Loucy (cell line): ENCODE data around the gene OOSP4B.

Experiments
- H2AFZ ChIP-seq: fragments of 200-600 bp; sonication (generic); 2 replicates; pipeline ENCODE4 v1.6.0; 2016; ENCODE audit warnings: antibody characterized with exemption, mild to moderate bottlenecking, low read length, moderate library complexity
- H3F3A ChIP-seq: fragments of 200-600 bp; 2 replicates; pipeline ENCODE4 v1.6.0; 2016; ENCODE audit warnings: antibody characterized with exemption, low read depth, mild to moderate bottlenecking
- H3K27me3 ChIP-seq: fragments of 200-600 bp; sonication (generic); 2 replicates; pipeline ENCODE4 v1.6.1; 2014; ENCODE audit warnings: low read length, mild to moderate bottlenecking; ENCODE audit not compliant: insufficient read depth, poor library complexity, severe bottlenecking
- H3K36me3 ChIP-seq: fragments of 200-600 bp; sonication (generic); 2 replicates; pipeline ENCODE4 v1.6.1; 2016; ENCODE audit warnings: low read length; ENCODE audit not compliant: insufficient read depth
- H3K4me1 ChIP-seq: fragments of 200-600 bp; sonication (generic); 2 replicates; pipeline ENCODE4 v1.5.1; 2014; ENCODE audit warnings: low read length, mild to moderate bottlenecking; ENCODE audit not compliant: insufficient read depth, poor library complexity, severe bottlenecking
- H3K4me2 ChIP-seq: fragments of 200-600 bp; sonication (generic); 2 replicates; pipeline ENCODE4 v1.6.0; 2014; ENCODE audit warnings: antibody characterized with exemption, low read length, low read depth, mild to moderate bottlenecking; ENCODE audit not compliant: poor library complexity, severe bottlenecking
- H3K4me3 ChIP-seq: fragments of 200-600 bp; sonication (generic); 2 replicates; pipeline ENCODE4 v1.5.1; 2014; ENCODE audit warnings: low read length, mild to moderate bottlenecking, mixed read lengths; ENCODE audit not compliant: poor library complexity, severe bottlenecking
- H3K79me2 ChIP-seq: fragments of 200-600 bp; sonication (generic); 2 replicates; pipeline ENCODE4 v1.6.1; 2014; ENCODE audit warnings: low read length; ENCODE audit not compliant: insufficient read depth
- H3K9ac ChIP-seq: fragments of 200-600 bp; sonication (generic); 2 replicates; pipeline ENCODE4 v1.6.0; 2014; ENCODE audit warnings: mild to moderate bottlenecking, low read depth, low read length, moderate library complexity; ENCODE audit not compliant: poor library complexity, severe bottlenecking
- H3K9me2 ChIP-seq: fragments of 200-600 bp; sonication (generic); replicated peaks from 2 replicates; pipeline ENCODE4 v1.6.1; 2016; ENCODE audit warnings: low read depth, low read length, mixed read lengths
- H3K9me3 ChIP-seq: fragments of 200-600 bp; sonication (generic); 2 replicates; pipeline ENCODE4 v1.6.1; 2014; ENCODE audit warnings: mild to moderate bottlenecking, antibody characterized with exemption, low read length, low read depth; ENCODE audit not compliant: insufficient read depth
- H4K20me1 ChIP-seq: fragments of 200-600 bp; sonication (generic); 2 replicates; pipeline ENCODE4 v1.6.0; 2014; ENCODE audit warnings: antibody characterized with exemption, low read length, mild to moderate bottlenecking; ENCODE audit not compliant: insufficient read depth, poor library complexity, severe bottlenecking
- EZH2phosphoT487 ChIP-seq: fragments of 200-600 bp; IDR thresholded peaks from 2 replicates; pipeline ENCODE4 v1.6.1; 2018; ENCODE audit warnings: antibody characterized with exemption, mild to moderate bottlenecking, moderate library complexity, borderline replicate concordance
- TF ChIP-seq, protein P1 (sequence below): fragments of 200-600 bp; sonication (generic); conservative IDR thresholded peaks from 2 replicates; pipeline ENCODE4 v1.5.1; 2014; ENCODE audit warnings: mild to moderate bottlenecking, antibody characterized with exemption, low read length

OOSP4B gene

DNA sequence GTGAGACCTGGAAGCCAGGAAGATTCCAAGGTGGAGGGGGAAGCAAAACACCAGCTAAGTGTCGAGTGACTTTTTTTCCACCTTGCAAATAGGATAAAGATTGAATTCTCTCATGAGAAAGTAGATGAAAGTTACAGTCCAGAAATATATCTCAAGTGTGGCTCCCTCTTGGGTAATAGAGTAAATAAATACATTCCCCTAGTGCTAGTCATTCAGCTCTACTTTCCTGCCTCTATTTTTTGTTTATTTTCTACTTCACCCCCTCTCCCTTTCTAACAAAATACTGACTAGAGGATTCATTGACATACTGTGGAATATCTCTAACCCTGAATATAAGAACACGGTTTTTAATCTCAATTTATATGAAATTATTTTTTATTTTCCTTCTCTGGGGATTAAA is 19.2 kb upstream of the OOSP4B start:
- H3K4me3 ChIP-seq = no peak overlapping the region

DNA sequence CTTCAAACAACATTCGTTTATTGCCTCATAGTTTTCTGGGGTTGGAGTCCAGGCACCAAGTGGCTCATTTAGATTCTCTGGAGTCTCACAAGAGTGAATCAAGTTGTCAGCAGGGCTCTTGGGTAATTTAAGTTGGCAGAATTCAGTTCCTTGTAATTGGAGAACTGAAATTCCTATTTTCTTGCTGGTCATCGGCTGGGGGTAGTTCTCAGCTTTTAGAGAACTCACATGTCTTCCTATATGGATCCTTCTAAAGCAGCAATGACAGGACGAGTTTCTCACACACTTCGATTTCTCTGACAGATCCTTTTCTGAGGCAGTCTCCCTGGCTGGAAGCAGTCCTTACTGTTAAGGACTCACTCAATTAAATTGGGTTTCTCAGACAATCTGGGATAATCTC is 17.3 kb upstream of the OOSP4B start:
- no peak for TF ChIP-seq EZH2phosphoT487
- TF ChIP-seq, protein P1, sequence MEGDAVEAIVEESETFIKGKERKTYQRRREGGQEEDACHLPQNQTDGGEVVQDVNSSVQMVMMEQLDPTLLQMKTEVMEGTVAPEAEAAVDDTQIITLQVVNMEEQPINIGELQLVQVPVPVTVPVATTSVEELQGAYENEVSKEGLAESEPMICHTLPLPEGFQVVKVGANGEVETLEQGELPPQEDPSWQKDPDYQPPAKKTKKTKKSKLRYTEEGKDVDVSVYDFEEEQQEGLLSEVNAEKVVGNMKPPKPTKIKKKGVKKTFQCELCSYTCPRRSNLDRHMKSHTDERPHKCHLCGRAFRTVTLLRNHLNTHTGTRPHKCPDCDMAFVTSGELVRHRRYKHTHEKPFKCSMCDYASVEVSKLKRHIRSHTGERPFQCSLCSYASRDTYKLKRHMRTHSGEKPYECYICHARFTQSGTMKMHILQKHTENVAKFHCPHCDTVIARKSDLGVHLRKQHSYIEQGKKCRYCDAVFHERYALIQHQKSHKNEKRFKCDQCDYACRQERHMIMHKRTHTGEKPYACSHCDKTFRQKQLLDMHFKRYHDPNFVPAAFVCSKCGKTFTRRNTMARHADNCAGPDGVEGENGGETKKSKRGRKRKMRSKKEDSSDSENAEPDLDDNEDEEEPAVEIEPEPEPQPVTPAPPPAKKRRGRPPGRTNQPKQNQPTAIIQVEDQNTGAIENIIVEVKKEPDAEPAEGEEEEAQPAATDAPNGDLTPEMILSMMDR = no peak
- Histone ChIP-seq H2AFZ (no peak overlapping the region), H3K4me1 (no peaks in the 10 kb centered on the region)

More for the DNA sequence above, 19.2 kb upstream of the OOSP4B start:
- no peaks in the 10 kb centered on the region for H3F3A ChIP-seq
- H3K4me2 ChIP-seq = no peak overlapping the region
- H4K20me1 ChIP-seq = no peaks in the 10 kb centered on the region
- no peaks in the 10 kb centered on the region for H3K9me3 ChIP-seq
- H2AFZ ChIP-seq = no peak overlapping the region
- TF ChIP-seq, protein P1 = no peak
- no peak for TF ChIP-seq EZH2phosphoT487
- no peaks in the 10 kb centered on the region for H3K79me2 ChIP-seq
- peaks cover 6% of the 10 kb centered on the region for H3K4me1 ChIP-seq
- no peak overlapping the region for H3K9ac ChIP-seq
- H3K27me3 ChIP-seq = no peaks in the 10 kb centered on the region
- no peaks in the 10 kb centered on the region for H3K36me3 ChIP-seq
- H3K9me2 ChIP-seq = no peaks in the 10 kb centered on the region

DNA sequence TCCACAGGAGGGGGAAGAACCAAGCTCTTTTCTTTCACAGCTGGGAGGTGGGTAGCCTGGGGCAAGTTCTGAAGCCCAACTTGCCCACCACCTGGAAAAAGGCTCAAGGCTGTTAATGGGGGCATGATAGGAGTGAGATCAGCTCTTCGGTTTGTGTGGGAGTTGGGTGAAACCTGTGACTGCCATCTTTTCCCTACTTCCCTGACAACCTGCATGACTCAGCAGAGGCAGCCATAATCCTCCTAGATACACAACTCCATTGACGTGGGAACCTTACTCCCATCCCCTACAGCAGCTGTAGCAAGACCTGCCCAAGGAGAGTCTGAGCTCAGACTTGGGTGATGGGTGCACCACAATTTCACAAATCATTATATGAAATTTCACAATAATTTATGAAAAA is 13.3 kb upstream of the OOSP4B start:
- Histone ChIP-seq H3K4me3 (no peak overlapping the region), H3K79me2 (no peaks in the 10 kb centered on the region), H3K9me2 (no peaks in the 10 kb centered on the region), H3K4me1 (no peaks in the 10 kb centered on the region), H3K9ac (no peak overlapping the region), H3F3A (no peaks in the 10 kb centered on the region), H3K9me3 (no peaks in the 10 kb centered on the region), H3K4me2 (no peak overlapping the region), H2AFZ (no peak overlapping the region), H3K36me3 (no peaks in the 10 kb centered on the region), H4K20me1 (no peaks in the 10 kb centered on the region), H3K27me3 (no peaks in the 10 kb centered on the region)
- TF ChIP-seq, protein P1 = no peak
- TF ChIP-seq EZH2phosphoT487 = no peak

More for the DNA sequence above, 17.3 kb upstream of the OOSP4B start:
- H3K27me3 ChIP-seq = no peaks in the 10 kb centered on the region
- H3K4me2 ChIP-seq = no peak overlapping the region
- H3F3A ChIP-seq = no peaks in the 10 kb centered on the region
- no peaks in the 10 kb centered on the region for H3K79me2 ChIP-seq
- no peak overlapping the region for H3K4me3 ChIP-seq
- H3K36me3 ChIP-seq = no peaks in the 10 kb centered on the region
- no peaks in the 10 kb centered on the region for H3K9me3 ChIP-seq
- no peaks in the 10 kb centered on the region for H4K20me1 ChIP-seq
- no peak overlapping the region for H3K9ac ChIP-seq
- no peaks in the 10 kb centered on the region for H3K9me2 ChIP-seq
